NCI-H524 (cell line): Measurements from ENCODE around the gene SNRNP27.

ENCODE experiments used
- DNase-seq, 2 experiments: peaks; one replicate each; lab custom pipeline; 2025; lab: John Stamatoyannopoulos, UW

Gene SNRNP27

GRCh38 chr2:69916106-69916505 is 22.4 kb downstream of the SNRNP27 start:
- no peak for DNase-seq

DNA sequence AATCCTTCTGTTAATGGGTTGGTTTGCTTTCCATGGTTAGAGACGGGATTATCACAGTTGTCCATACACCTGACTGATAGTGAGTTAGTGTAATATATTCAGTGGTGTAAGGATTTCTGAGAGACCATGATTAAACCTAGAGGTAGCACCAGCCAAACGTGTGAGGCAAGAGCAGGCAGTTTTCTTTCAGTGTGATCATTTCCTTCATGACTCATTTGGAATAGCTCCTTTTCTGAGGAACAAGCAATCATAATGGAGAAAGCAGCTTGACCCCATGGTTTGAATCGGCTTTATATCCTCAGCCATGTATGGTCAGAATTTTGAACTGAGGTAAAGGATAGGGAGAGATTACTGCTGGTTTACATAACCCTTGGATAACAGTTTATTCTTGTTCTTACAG is 24.1 kb downstream of the SNRNP27 start:
- DNase-seq: no peak

DNA sequence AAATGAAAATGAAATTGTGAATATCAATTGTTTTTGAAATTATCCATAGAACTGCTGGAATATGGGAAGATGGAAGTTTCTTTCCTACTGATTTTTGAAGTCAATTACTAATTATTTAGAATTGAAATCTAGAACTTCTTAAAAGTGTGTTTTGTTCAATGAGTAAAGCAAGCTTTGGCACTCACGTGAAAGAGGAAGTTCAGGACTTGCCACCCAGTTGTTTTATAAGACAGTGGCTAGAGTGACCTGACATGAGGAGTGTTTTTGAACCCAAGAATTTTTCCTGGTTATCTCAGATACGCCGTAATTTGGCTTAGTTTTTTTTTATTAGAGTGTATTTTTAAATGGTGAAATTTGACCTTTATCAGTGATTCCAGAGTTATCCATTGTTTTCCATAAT is 24.6 kb downstream of the SNRNP27 start:
- no peak for DNase-seq

DNA sequence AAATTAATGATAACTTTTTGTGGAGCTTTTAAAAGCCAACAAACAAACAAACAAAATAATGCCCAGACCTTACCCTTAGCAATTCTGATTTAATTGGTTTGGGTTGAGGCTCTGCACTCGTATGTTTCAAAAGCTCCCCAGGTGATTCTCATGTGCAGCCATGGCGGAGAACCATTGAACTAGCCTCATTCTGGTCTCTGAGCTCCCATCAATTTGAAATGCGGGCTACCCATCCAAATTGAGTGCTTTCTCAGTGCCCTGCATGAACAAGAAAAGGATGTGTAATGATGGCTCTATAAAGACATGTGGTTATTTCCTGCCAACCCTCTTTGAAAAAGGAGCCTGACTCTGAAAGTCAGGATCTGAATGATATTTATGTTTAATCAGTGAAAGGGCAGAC is 29.4 kb downstream of the SNRNP27 start:
- DNase-seq: no peak

DNA sequence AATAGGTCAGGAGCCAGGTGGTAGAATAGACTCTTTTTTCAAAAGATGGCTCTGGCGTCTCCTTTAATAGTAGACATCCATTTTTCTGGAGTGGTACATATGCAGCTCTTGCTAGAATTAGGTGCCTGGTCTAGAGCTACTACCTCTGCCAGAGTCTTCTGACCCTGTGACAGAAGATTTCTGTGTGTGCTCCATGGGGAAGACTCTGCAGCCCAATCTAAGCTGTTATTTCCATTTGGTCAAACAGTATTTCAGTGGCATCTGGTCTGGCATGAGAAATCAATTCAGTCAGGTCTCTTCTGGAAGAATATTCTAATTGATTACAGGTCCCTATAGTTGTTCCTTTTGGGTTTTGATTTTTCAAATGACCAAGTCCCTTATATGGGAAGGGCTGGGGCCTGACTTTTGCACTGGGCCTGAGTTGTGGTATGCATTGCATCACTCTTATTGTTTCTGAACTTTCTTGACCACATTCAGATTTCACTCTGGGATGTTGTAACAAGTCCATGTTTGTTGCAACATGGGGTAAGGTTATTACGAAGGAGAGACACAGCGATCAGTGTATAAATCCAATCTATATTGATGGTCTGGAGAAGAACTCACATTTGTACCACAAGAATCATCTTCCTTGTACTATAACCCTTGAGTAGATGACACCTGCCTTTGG is 33.2 kb downstream of the SNRNP27 start:
- DNase-seq: no peak

- DNase-seq: no peak
Measured at GRCh38 chr2:69931832-69932595, 38.3 kb downstream of the SNRNP27 start.

DNA sequence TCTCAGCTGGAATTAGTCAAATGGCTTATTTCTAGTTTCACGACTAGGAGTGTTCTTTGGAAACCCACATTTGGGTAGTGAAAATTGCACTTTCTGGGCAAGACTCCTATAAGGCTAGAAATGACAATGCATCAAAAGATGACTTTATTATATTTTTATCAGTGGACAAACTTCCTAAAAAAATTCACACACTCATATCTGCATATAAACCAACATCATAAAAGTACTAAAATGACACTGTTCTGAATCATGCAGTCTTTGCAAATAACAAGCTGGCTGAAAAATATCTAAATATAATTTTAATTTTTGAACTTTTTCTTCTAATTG is 38.8 kb downstream of the SNRNP27 start:
- no peak for DNase-seq

GRCh38 chr2:69933254-69933828 is 39.6 kb downstream of the SNRNP27 start:
- DNase-seq: no peak

GRCh38 chr2:69933839-69934613 is 40.3 kb downstream of the SNRNP27 start:
- no peak for DNase-seq

DNA sequence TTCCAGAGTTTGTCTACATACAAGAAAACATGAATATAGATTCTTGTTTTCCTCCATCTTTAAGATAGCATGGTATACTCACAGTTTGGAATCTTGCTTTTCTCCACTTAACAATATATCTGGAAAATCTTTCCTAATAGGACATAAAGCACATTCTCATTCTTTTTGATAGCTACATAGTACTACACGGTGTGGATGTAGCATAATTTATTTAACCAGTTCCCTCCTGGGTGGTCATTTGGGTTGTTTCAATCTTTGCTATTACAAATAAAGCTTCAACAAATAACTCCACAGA is 40.8 kb downstream of the SNRNP27 start:
- DNase-seq: no peak

- DNase-seq: no peak
Measured at GRCh38 chr2:69935011-69935410, 41.3 kb downstream of the SNRNP27 start.

DNA sequence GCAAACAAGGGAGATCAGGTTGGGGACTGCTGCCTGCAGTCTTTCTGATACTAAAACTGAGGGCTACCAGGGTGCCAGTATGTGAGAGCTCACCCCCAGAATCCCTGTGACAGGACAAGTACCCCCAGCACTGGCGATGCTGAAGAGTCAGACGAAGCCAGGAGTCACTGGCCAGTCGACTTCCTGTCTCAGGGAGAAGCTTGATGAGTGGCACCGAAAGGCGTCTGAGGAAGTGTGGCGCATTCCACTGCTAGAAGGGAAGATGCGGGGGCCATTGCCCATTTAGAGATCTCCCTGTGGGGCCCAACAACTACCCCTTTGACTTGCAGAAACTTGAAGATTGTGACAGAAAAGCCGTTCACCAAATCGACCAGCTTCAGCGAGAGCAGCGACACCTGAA is 43.1 kb downstream of the SNRNP27 start:
- no peak for DNase-seq

GRCh38 chr2:69937968-69938367 is 44.2 kb downstream of the SNRNP27 start:
- DNase-seq: no peak

GRCh38 chr2:69939722-69940121 is 46.0 kb downstream of the SNRNP27 start:
- DNase-seq: no peak

DNA sequence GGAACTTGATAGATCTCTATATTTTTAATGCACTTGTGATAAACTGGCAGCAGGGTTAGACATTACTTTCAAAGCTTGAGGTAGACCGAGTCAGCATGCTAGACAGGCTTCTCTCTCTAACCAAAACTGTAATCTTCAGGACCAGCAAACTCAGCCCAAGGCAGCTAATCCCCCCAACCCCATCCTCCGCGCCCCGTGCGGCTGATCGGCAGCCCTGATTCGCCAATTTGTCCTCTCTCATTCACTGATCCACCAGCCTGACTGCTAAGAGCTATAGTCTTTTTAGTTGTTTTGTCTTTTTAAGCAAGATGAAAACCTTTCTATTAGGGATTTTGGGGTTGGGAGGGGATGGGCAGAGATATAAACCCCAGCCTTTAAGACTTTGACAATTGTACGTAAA is 46.9 kb downstream of the SNRNP27 start:
- no peak for DNase-seq

GRCh38 chr2:69943000-69943842 is 49.5 kb downstream of the SNRNP27 start:
- no peak for DNase-seq

DNA sequence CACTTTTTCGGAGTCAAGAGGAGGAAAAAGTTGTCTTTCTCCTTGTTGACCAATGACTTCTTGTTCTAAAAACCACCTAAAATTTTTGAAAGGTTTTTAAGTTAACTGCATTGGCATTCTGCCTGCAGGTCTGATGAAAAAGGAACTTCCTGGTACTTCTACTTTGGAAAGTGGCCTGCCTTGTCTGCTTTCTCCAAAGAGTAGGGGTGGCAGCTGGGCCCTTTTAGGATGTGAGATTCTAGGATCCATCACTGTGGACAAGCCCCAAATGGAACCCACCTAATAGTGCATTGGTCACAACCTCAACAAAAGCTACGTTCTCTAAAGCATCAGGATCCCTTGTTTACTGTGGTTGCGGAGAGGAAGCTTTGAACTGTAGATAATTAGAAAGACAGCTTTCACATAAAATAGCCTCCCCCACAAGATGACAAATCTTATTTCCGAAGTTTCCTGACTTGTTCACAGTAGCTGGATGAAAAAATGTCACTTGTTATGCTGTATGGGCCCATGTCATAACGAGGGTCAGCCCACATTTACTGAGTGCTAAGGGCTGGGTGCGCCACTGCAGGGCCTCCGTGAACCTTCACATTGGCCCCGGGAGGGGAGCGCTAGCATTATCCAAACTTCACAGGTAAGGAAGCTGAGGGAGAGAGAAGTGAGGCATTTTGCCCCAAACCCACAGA is 50.2 kb downstream of the SNRNP27 start:
- DNase-seq: no peak

- no peak for DNase-seq
Measured at GRCh38 chr2:69944756-69945155, 51.0 kb downstream of the SNRNP27 start.

DNA sequence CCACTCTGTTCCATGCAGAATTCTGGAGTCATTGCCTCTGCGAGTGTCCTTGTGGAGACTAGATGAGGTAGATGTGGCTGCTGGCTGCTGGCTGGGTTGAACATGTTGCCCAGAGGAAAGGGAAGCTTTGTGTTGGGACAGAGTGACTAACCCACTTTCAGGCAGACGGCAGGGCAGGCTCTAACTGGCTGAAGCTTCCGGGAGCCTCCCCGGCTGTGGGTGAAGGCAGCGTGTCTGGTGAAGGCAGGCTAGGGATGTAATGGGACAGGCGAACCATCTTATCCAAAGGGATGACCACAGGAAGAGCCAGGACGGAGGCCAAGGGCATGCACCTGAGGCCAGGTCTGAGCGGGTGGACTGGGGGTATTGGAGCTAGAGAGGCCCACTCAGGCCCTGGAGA is 51.7 kb downstream of the SNRNP27 start:
- no peak for DNase-seq

- no peak for DNase-seq
Measured at GRCh38 chr2:69945941-69946340, 52.2 kb downstream of the SNRNP27 start.
